Measurements from ENCODE around the gene ACAD10.
"Not testable (repeated sequence)": the region's sequence is repeated elsewhere in the genome, so short reads cannot be mapped to it uniquely, and the experiment has no call there.

Gene ACAD10

DNA sequence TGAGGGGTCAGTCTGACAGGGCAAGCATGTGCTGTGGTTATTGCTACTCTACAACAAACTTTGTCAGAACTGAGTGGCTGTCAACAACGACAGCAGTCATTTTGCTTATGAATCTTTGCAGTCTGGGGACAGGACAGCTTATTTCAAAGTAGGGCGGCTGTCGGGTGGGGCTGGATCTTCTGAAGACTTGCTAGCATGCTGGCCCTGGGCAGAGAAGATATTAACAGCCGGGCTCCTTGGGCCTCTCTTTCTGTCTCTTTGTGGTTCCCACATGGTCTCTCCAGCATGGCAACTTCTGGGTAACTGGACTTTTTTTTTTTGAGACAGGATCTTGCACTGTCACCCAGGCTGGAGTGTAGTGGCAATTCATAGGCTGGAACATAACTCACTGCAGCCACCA, 46.9 kb downstream of the ACAD10 start:
- no peaks in the 10 kb centered on the region for H4K20me1 ChIP-seq (ENCODE audit: control insufficient read depth, insufficient read depth, low read depth, low read length)
- H3F3A ChIP-seq (ENCODE audit: control insufficient read depth, insufficient read depth) = peaks cover 18% of the 10 kb centered on the region
- no peaks in the 10 kb centered on the region for H3K27me3 ChIP-seq (ENCODE audit: control insufficient read depth, low read length)
- TF ChIP-seq, protein P1, sequence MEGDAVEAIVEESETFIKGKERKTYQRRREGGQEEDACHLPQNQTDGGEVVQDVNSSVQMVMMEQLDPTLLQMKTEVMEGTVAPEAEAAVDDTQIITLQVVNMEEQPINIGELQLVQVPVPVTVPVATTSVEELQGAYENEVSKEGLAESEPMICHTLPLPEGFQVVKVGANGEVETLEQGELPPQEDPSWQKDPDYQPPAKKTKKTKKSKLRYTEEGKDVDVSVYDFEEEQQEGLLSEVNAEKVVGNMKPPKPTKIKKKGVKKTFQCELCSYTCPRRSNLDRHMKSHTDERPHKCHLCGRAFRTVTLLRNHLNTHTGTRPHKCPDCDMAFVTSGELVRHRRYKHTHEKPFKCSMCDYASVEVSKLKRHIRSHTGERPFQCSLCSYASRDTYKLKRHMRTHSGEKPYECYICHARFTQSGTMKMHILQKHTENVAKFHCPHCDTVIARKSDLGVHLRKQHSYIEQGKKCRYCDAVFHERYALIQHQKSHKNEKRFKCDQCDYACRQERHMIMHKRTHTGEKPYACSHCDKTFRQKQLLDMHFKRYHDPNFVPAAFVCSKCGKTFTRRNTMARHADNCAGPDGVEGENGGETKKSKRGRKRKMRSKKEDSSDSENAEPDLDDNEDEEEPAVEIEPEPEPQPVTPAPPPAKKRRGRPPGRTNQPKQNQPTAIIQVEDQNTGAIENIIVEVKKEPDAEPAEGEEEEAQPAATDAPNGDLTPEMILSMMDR (IDR thresholded peaks at IDR 0.05; ENCODE audit: low read depth, low read length, poor library complexity, severe bottlenecking) = no peak
- no peak for TF ChIP-seq EZH2phosphoT487 (IDR thresholded peaks at IDR 0.05; ENCODE audit: borderline replicate concordance, low read length)
- peak overlapping the region; percentile 32 for H3K4me3 ChIP-seq (ENCODE audit: low read length)
- peaks cover 67% of the 10 kb centered on the region for H3K4me1 ChIP-seq (ENCODE audit: control insufficient read depth, low read length)
- H3K36me3 ChIP-seq (ENCODE audit: control insufficient read depth, low read length) = peaks cover 43% of the 10 kb centered on the region
- no peaks in the 10 kb centered on the region for H3K9me2 ChIP-seq (replicated peaks; ENCODE audit: control insufficient read depth, low read length)
- H3K4me2 ChIP-seq (ENCODE audit: low read length) = peak overlapping the region; percentile 92
- peak overlapping the region; percentile 99 for H3K27ac ChIP-seq (ENCODE audit: low read depth, low read length)
- peaks cover 7% of the 10 kb centered on the region for H3K9me3 ChIP-seq (ENCODE audit: control insufficient read depth, insufficient read depth, low read length)
- H3K79me2 ChIP-seq (ENCODE audit: control insufficient read depth, low read length) = no peaks in the 10 kb centered on the region

DNA sequence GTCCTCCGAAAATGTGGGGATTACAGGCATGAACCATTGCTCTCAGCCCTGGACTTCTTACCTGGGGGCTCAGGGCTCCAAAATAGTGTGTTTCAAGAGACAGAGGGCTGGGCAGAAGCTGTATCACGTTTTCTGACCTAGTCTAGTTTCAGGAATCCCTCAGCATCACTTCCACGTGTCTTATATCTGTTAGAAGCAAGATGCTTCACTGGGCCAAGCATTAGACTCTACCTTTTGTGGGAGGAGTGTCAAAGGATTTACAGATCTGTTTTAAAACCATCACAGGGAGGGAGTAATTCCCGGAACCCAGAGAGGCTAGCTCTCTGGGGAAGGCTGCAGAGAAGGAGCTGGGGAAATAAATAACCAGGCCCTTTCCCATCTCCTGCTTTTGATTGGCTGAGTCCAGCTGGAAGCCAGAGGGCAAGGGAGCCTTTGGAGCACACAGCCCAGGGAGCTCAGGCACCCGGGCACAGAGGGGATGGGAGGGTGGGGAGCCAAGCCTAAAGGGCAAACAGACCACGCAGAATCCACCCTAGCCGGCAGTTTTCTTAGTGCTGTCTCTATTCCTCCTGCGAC, 47.6 kb downstream of the ACAD10 start:
- no peaks in the 10 kb centered on the region for H3K9me2 ChIP-seq (replicated peaks; ENCODE audit: control insufficient read depth, low read length)
- TF ChIP-seq, protein P1 (IDR thresholded peaks at IDR 0.05; ENCODE audit: low read depth, low read length, poor library complexity, severe bottlenecking) = no peak
- TF ChIP-seq EZH2phosphoT487 (IDR thresholded peaks at IDR 0.05; ENCODE audit: borderline replicate concordance, low read length) = no peak
- H3K9me3 ChIP-seq (ENCODE audit: control insufficient read depth, insufficient read depth, low read length) = peaks cover 7% of the 10 kb centered on the region
- no peaks in the 10 kb centered on the region for H4K20me1 ChIP-seq (ENCODE audit: control insufficient read depth, insufficient read depth, low read depth, low read length)
- H3K27ac ChIP-seq (ENCODE audit: low read depth, low read length) = peak overlapping the region; percentile 99
- H3K79me2 ChIP-seq (ENCODE audit: control insufficient read depth, low read length) = no peaks in the 10 kb centered on the region
- peaks cover 61% of the 10 kb centered on the region for H3K4me1 ChIP-seq (ENCODE audit: control insufficient read depth, low read length)
- peak overlapping the region; percentile 92; the same call in 1 of the 2 replicates for H3K4me2 ChIP-seq (ENCODE audit: low read length)
- H3K4me3 ChIP-seq (ENCODE audit: low read length) = no peak overlapping the region
- H3F3A ChIP-seq (ENCODE audit: control insufficient read depth, insufficient read depth) = peaks cover 18% of the 10 kb centered on the region
- H3K36me3 ChIP-seq (ENCODE audit: control insufficient read depth, low read length) = peaks cover 39% of the 10 kb centered on the region
- H3K27me3 ChIP-seq (ENCODE audit: control insufficient read depth, low read length) = no peaks in the 10 kb centered on the region

- not testable (repeated sequence) for H3K27me3 ChIP-seq (ENCODE audit: control insufficient read depth, low read length); H3K9me2 ChIP-seq (replicated peaks; ENCODE audit: control insufficient read depth, low read length); H3K4me2 ChIP-seq (ENCODE audit: low read length); H4K20me1 ChIP-seq (ENCODE audit: control insufficient read depth, insufficient read depth, low read depth, low read length); H3K27ac ChIP-seq (ENCODE audit: low read depth, low read length); H3F3A ChIP-seq (ENCODE audit: control insufficient read depth, insufficient read depth); H3K9me3 ChIP-seq (ENCODE audit: control insufficient read depth, insufficient read depth, low read length); H3K4me3 ChIP-seq (ENCODE audit: low read length); H3K79me2 ChIP-seq (ENCODE audit: control insufficient read depth, low read length)
- H3K4me1 ChIP-seq (ENCODE audit: control insufficient read depth, low read length) = peaks cover 15% of the 10 kb centered on the region
- peaks cover 11% of the 10 kb centered on the region for H3K36me3 ChIP-seq (ENCODE audit: control insufficient read depth, low read length)
Measured at GRCh38 chr12:111739524-111739923, 53.7 kb downstream of the ACAD10 start.

GRCh38 chr12:111741235-111741812, 55.5 kb downstream of the ACAD10 start:
- no peak for TF ChIP-seq EZH2phosphoT487 (IDR thresholded peaks at IDR 0.05; ENCODE audit: borderline replicate concordance, low read length)
- TF ChIP-seq, protein P1 (IDR thresholded peaks at IDR 0.05; ENCODE audit: low read depth, low read length, poor library complexity, severe bottlenecking) = no peak
- Histone ChIP-seq H4K20me1 (ENCODE audit: control insufficient read depth, insufficient read depth, low read depth, low read length) (no peaks in the 10 kb centered on the region), H3K9me2 (replicated peaks; ENCODE audit: control insufficient read depth, low read length) (no peaks in the 10 kb centered on the region), H3K4me3 (ENCODE audit: low read length) (no peak overlapping the region), H3F3A (ENCODE audit: control insufficient read depth, insufficient read depth) (no peaks in the 10 kb centered on the region), H3K4me1 (ENCODE audit: control insufficient read depth, low read length) (peaks cover 15% of the 10 kb centered on the region), H3K4me2 (ENCODE audit: low read length) (0 out of 2 replicates have a peak overlapping the region, but pooled peaks have one; percentile 1), H3K79me2 (ENCODE audit: control insufficient read depth, low read length) (no peaks in the 10 kb centered on the region), H3K27me3 (ENCODE audit: control insufficient read depth, low read length) (no peaks in the 10 kb centered on the region), H3K36me3 (ENCODE audit: control insufficient read depth, low read length) (peaks cover 22% of the 10 kb centered on the region), H3K27ac (ENCODE audit: low read depth, low read length) (no peak overlapping the region), H3K9me3 (ENCODE audit: control insufficient read depth, insufficient read depth, low read length) (no peaks in the 10 kb centered on the region)

All from DOHH2 (cell line).